ENCODE results near the gene GOLGA2. TPM values are rescaled to one million over a fixed set of nuclear protein-coding genes. Genes with fewer than 3 reads are reported as not detected.

Gene GOLGA2
- total RNA-seq, 1 donor from 2014 or later, result 53.5 TPM

DNA sequence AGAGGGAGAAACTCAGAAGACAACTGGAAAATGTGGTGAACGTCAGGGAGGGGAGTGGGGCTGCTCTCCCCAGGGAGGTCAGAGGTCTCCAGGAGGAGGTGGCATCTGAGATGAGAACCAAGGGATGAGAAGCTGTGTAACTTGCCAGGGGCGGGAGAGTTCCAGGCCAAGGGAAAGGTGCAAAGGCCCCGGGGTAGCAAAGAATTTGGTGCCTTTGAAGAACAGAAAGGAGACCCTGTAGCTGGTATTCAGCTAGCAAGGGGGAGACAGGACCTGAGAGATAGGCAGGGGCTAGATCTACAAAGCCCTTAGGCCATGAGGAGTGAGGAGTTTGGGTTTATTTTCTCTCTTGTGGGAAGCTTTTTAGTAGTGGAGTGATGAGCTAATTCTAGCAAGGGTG, 69.3 kb downstream of the GOLGA2 start:
- Mint-ChIP-seq H3K4me1 (peaks cover 7% of the 10 kb centered on the region), H3K36me3 (ENCODE audit: low read depth) (no peaks in the 10 kb centered on the region), H3K27ac (no peak overlapping the region), H3K27me3 (peaks cover 24% of the 10 kb centered on the region), H3K4me3 (no peak overlapping the region), H3K9me3 (no peaks in the 10 kb centered on the region)
- DNase-seq (no peak), ATAC-seq (ENCODE audit: low read depth) (no peak)
- ChIA-PET POLR2A (interaction anchor here (0.6 kb wide), 1 partner anchor 18 kb away, joined by 8 read pairs; no protein-coding TSS in a partner anchor), CTCF (no interaction called here)
- TF ChIP-seq, protein P1, sequence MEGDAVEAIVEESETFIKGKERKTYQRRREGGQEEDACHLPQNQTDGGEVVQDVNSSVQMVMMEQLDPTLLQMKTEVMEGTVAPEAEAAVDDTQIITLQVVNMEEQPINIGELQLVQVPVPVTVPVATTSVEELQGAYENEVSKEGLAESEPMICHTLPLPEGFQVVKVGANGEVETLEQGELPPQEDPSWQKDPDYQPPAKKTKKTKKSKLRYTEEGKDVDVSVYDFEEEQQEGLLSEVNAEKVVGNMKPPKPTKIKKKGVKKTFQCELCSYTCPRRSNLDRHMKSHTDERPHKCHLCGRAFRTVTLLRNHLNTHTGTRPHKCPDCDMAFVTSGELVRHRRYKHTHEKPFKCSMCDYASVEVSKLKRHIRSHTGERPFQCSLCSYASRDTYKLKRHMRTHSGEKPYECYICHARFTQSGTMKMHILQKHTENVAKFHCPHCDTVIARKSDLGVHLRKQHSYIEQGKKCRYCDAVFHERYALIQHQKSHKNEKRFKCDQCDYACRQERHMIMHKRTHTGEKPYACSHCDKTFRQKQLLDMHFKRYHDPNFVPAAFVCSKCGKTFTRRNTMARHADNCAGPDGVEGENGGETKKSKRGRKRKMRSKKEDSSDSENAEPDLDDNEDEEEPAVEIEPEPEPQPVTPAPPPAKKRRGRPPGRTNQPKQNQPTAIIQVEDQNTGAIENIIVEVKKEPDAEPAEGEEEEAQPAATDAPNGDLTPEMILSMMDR (IDR thresholded peaks at IDR 0.05), result no peak
- intact Hi-C loops (cut with micrococcal nuclease), result no loop called here

Other genes with a start within 250 kb of the GOLGA2 start
- gene NAIF1, start 208.7 kb downstream of the GOLGA2 start, total RNA-seq, result 10.4 and 11.1 TPM in 2 replicates
- 8.0 and 9.4 TPM in 2 replicates for gene SLC25A25, start 207.8 kb downstream of the GOLGA2 start, total RNA-seq
- gene PTGES2, start 148.3 kb downstream of the GOLGA2 start, total RNA-seq, result 86.7 and 89.2 TPM in 2 replicates
- gene LCN2, start 126.6 kb downstream of the GOLGA2 start, total RNA-seq, result not detected in 2 replicates
- 47.7 and 53.6 TPM in 2 replicates for gene BBLN, start 115.7 kb downstream of the GOLGA2 start, total RNA-seq
- 142 and 160 TPM in 2 replicates for gene CIZ1, start 84.4 kb downstream of the GOLGA2 start, total RNA-seq
- 0.81 and 0.86 TPM in 2 replicates for gene DNM1, start 72.6 kb downstream of the GOLGA2 start, total RNA-seq
- gene SWI5, start 269 bp upstream of the GOLGA2 start, total RNA-seq, result 7.2 and 10.4 TPM in 2 replicates
- gene TRUB2, start 46.4 kb upstream of the GOLGA2 start, total RNA-seq, result 28.0 and 32.6 TPM in 2 replicates
- gene COQ4, start 46.8 kb upstream of the GOLGA2 start, total RNA-seq, result 36.2 and 45.6 TPM in 2 replicates
- gene SLC27A4, start 64.5 kb upstream of the GOLGA2 start, total RNA-seq, result 13.6 and 14.4 TPM in 2 replicates
- 55.8 and 65.1 TPM in 2 replicates for gene URM1, start 95.4 kb upstream of the GOLGA2 start, total RNA-seq
- 1.7 TPM in 2 replicates for gene CERCAM, start 144.8 kb upstream of the GOLGA2 start, total RNA-seq
- gene ODF2, start 180.0 kb upstream of the GOLGA2 start, total RNA-seq, result 41.2 and 45.7 TPM in 2 replicates
- 28.8 and 31.8 TPM in 2 replicates for gene GLE1, start 228.7 kb upstream of the GOLGA2 start, total RNA-seq

All from activated B cell treated with CpG ODN at 0.5 μM for 24 hours (primary cell).